Cardiac fibroblast (primary cell): ENCODE results near the gene GRK5.
"Not testable (repeated sequence)": the region's sequence is repeated elsewhere in the genome, so short reads cannot be mapped to it uniquely, and the experiment has no call there.

ENCODE experiments used
- DNase-seq, 2 donors: peaks; one replicate each; pipeline versions ENCODE4 v3.0.0 to v3.0.0-alpha.2; 2010; ENCODE audit warnings: low read depth in 2 of 2
- H3K4me3 ChIP-seq, 2 donors: replicated peaks in 1 of 2; 1 replicate in 1 of 2; 2 replicates in 1 of 2; pipeline ENCODE4 v1.5.1; 2011; ENCODE audit warnings: low read depth in 2 of 2, low read length in 2 of 2, mild to moderate bottlenecking in 2 of 2, moderate library complexity in 1 of 2
- TF ChIP-seq, protein P1 (sequence below): IDR thresholded peaks from one replicate; pipeline ENCODE4 v1.5.1; 2011; ENCODE audit warnings: low read depth, mild to moderate bottlenecking, low read length, inconsistent platforms

GRK5 gene

DNA sequence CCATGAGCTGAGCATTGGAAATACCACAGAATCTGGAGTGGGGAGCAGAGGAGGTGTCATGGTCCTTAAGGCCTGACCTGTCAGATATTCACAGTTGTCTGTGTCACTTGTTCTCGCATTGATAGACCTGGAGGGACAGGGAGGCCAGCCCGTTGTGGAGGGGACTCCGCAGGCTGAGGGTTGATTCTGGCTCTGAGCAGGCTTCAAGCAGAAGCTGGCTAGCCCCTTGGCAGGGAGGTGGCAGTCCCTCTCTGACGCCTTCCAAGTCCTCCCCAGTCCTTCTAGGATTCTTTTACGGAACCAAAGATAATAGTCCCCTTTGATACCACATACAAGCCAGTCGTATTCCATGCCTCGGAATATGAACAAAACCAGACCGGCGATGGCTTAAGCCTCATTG, 65.4 kb downstream of the GRK5 start:
- no peak for DNase-seq
- TF ChIP-seq, protein P1, sequence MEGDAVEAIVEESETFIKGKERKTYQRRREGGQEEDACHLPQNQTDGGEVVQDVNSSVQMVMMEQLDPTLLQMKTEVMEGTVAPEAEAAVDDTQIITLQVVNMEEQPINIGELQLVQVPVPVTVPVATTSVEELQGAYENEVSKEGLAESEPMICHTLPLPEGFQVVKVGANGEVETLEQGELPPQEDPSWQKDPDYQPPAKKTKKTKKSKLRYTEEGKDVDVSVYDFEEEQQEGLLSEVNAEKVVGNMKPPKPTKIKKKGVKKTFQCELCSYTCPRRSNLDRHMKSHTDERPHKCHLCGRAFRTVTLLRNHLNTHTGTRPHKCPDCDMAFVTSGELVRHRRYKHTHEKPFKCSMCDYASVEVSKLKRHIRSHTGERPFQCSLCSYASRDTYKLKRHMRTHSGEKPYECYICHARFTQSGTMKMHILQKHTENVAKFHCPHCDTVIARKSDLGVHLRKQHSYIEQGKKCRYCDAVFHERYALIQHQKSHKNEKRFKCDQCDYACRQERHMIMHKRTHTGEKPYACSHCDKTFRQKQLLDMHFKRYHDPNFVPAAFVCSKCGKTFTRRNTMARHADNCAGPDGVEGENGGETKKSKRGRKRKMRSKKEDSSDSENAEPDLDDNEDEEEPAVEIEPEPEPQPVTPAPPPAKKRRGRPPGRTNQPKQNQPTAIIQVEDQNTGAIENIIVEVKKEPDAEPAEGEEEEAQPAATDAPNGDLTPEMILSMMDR, result no peak
- H3K4me3 ChIP-seq, result no peak overlapping the region

DNA sequence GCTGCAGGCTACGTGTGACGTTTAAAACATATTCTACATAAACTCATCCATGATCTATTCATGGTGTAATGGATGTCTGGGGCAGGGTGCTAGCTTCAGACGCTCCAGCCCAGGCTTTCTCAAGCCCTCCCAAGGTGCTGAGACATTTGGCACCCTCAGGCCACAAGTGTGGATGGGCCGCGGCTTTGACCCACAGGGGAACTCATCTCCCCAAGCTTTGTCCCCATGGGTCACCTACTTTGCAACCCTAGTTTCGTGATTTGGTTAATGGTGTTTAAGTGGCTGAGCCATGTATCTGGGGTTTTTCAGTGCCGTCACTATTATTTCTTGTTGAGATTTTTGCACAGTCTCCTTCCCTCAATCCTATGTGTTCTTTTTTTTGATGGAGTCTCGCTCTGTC, 66.0 kb downstream of the GRK5 start:
- TF ChIP-seq, protein P1, result no peak
- DNase-seq, result no peak
- H3K4me3 ChIP-seq, result no peak overlapping the region

DNA sequence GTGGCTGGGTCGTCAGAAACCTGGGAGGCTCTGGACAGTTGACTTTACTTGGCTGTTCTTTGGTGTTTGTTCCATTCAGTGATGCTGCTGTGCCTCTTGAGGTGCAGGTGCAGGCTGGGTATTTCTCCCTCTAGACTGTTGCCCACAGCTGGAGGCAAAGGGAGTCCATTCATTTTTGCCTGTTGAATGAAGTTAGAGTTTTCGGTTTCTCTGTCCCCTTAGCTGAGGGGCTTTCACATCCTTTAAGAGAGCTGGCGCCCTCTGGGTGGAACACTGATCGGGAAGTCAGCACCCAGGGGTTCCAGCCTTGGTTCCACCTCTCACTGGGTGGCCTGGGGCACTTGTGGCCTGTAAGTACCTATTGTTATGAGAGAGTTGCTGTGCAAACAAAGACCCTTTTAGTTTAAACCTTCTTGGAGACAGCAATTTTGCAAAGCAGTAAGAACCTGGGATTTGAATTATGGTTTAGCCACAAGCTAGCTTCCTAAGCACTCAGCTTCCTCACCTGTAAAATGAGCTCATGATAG, 67.2 kb downstream of the GRK5 start:
- no peak overlapping the region for H3K4me3 ChIP-seq
- no peak for DNase-seq
- TF ChIP-seq, protein P1, result no peak

DNA sequence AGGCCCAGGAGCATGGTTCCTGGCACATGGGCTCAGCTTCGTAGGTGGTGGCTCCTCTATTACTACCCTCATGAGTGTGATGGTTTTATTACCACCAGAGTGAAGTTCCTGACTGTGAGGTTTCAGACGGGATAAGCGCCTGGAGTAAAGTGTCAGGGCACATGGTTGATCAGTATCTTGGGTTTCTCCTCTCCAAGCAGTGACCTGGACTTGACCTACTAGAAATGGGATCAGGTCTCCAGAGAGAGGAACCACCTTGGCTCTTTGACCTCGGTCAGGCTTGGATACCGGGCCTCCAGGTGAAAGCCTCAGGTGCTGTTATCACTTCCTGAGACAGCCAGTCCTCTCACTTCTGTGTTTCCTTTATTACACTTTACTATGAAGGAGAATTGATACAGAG, 67.7 kb downstream of the GRK5 start:
- no peak for DNase-seq
- TF ChIP-seq, protein P1, result no peak
- no peak overlapping the region for H3K4me3 ChIP-seq

DNA sequence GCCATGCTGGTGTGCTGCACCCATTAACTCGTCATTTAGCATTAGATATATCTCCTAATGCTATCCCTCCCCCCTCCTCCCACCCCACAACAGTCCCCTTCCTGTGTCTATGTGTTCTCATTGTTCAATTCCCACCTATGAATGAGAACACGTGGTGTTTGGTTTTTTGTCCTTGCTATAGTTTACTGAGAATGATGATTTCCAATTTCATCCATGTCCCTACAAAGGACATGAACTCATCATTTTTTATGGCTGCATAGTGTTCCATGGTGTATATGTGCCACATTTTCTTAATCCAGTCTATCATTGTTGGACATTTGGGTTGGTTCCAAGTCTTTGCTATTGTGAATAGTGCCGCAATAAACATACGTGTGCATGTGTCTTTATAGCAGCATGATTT, 68.8 kb downstream of the GRK5 start:
- DNase-seq, H3K4me3 ChIP-seq: not testable (repeated sequence)

DNA sequence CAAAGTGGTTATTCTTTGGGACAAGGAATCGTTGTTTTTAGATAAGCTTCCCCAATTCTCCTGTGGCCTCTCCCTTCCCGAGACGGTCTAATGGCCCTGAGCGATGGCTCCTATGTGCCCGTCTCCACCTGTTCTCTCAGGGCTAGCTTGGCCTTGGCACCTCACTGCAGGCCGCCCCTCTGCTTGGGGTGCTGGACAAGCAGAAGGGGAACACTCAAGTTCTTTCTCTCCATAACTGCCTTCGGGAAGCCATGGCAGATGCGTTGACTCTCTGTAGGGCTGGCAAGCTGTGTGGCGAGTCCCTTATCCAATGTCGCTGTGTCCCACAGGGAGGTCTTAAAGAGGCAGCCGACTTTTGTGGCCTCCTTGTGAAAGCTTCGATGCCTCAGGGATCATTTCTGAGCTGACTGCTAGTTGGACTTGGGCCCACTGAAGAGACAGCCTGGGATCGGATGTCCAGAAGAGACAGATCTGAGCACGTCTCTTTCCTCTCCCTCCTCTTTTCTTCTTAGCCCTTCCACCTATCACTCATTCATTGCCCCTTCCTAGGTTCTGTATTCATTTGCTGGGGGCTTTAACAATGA, 70.8 kb downstream of the GRK5 start:
- no peak for DNase-seq
- TF ChIP-seq, protein P1, result no peak
- H3K4me3 ChIP-seq, result no peak overlapping the region

DNA sequence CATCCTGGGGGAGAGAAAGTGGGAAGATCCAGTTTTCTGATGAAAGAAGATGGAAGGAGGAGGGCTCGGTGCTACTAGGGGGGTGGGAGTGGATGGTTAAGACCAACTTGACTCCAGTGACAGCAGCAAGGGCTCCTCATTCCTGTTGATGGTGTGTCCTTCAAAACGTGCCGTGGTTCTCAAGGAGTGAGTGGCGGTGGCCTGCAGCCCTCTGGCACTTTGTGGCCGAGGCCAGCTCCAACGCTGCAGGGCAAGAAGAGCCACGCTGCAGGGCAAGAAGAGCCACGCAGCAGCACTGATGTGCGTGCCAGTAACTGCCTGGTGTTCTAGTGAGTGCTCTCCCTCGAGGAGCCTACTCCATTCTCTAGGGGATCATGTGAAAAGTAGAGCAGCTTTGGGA, 72.1 kb downstream of the GRK5 start:
- no peak overlapping the region for H3K4me3 ChIP-seq
- no peak for DNase-seq
- TF ChIP-seq, protein P1, result no peak
